Caki2 (cell line): ENCODE results near the gene COPG1. TPM values are rescaled to one million over a fixed set of nuclear protein-coding genes. Genes with fewer than 3 reads are reported as not detected.
A peak's percentile ranks its signal among the peaks of the same experiment; 100 is the strongest.

ENCODE experiments used
- DNase-seq: peaks from one replicate; pipeline ENCODE4 v3.0.0-alpha.2; 2015; ENCODE audit warnings: low read depth
- in situ Hi-C: cut with HindIII; loops from 2 replicates; pipeline ENCODE4 v1.10.0; 2016; ENCODE audit warnings: low sequenced_read_pairs, low pct_unique_long_range_greater_than_20kb, mixed read lengths
- total RNA-seq: library from RNA; depleted of rRNA; stranded (reverse); fragments of >200 nt; shearing (Covaris generic); gene quantifications from 2 replicates; pipeline ENCODE4 v1.2.3, GENCODE V29; 2014; ENCODE audit warnings: low replicate concordance

Gene COPG1
- total RNA-seq, 1 experiment from 2014 or later = 114 TPM

GRCh38 chr3:129266651-129267050 lies 17.2 kb downstream of the COPG1 start:
- no peak for DNase-seq
- in situ Hi-C loops = no loop called here

DNA sequence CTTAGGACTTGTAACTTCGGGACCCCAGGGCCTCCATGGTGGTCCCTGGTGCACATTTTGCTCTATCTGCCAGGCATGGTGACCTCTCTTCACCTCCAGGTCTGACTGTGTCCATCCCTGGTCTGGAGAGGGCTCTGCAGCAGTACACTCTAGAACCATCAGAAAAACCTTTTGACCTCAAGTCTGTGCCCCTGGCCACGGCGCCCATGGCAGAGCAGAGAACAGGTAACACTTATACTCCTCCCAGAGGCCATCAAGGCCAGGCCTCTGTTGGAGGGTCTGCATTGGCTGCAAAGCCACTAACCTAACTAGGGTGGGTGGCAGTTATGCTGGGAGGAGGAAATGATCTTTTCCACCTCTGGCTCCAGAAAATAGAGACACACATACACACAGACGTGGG lies 19.0 kb downstream of the COPG1 start:
- in situ Hi-C loops = no loop called here

GRCh38 chr3:129271674-129272073 lies 22.3 kb downstream of the COPG1 start:
- in situ Hi-C loops = no loop called here

More for the DNA sequence above, 19.0 kb downstream of the COPG1 start:
- no peak for DNase-seq

GRCh38 chr3:129276385-129276784 lies 27.0 kb downstream of the COPG1 start:
- in situ Hi-C loops = no loop called here
- DNase-seq = no peak

More at GRCh38 chr3:129271674-129272073, 22.3 kb downstream of the COPG1 start:
- no peak for DNase-seq

DNA sequence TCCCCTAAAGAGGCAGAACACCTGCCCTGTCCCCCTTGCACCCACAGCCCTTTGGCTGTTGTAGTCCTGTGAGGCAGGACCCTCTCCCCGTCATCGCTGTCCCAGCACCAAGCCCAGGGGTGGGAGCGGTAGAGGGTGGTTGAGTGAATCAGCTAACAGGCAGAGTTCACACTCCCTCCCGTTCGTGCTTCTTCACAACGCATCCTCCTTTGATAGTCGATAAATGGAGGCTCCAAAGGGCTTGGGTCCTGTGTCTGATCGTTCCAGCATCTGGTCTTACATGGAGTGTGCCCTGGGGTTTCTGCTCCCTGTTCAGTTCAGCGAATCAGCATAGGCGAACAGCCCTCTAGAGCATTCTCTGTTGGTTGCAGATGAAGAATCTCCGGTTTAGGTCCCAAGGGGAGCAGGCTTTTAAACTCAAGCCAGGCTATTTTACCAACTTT lies 28.4 kb downstream of the COPG1 start:
- in situ Hi-C loops = no loop called here
- no peak for DNase-seq

- in situ Hi-C loops = no loop called here
These were observed 29.1 kb downstream of the COPG1 start, which contains the start of gene HMCES for GRCh38 chr3:129278439-129278965. Gene HMCES, plus strand, starts transcription at chr3:129278870. Its CDS starts 863 bp downstream, at chr3:129279733.

GRCh38 chr3:129278966-129279906 lies 29.8 kb downstream of the COPG1 start:
- in situ Hi-C loops = no loop called here
- DNase-seq = peak; percentile 42

More at GRCh38 chr3:129278439-129278965, 29.1 kb downstream of the COPG1 start, which contains the start of gene HMCES:
- DNase-seq = peak; percentile 76

GRCh38 chr3:129280183-129280582 lies 30.8 kb downstream of the COPG1 start:
- DNase-seq = no peak
- in situ Hi-C loops = no loop called here

DNA sequence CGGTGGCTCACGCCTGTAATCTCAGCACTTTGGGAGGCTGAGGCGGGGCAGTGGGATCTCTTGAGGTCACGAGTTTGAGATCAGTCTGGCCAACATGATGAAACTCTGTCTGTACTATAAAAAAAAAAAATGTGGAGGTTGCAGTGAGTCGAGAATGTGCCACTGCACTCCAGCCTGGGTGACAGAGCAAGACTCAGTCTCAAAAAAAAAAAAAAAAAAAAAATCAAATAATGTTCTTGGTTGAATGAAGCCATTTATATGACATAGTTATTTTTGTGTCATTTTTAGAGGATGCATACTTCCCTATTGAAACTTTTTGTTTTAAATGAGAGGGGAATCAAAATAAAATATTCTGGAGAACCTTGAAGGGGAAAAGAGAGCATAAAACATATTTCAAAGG lies 32.3 kb downstream of the COPG1 start:
- DNase-seq = no peak
- in situ Hi-C loops = no loop called here

DNA sequence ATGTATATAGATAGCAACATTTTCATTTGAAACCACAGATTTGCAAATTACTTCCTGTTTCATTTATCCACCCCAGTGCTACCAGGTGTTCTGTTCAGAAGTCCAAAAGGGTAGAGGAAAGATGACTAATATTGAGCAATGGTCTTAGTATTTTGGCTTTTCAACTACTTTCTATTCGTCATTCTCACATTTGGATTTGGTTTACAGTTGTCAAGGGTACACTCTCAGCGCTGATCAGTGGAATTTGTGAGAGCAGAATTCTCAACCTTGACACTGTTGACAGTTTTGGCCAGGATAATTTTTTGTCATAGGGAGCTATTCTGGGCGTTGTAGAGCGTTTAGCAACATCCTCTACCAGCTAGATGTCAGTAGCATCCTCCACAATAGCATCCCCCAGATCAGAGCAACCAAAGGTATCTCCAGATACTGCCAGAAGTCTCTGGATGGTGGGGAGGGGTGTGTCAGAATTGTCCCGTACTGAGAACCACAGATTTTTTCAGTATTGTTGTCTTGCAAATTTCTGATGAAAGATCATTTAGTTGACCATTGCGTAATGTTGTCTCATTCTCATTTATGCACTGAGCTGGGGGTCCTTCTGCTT lies 33.4 kb downstream of the COPG1 start:
- in situ Hi-C loops = no loop called here

GRCh38 chr3:129286081-129286480 lies 36.7 kb downstream of the COPG1 start:
- in situ Hi-C loops = no loop called here
- no peak for DNase-seq

More for the DNA sequence above, 33.4 kb downstream of the COPG1 start:
- no peak for DNase-seq

DNA sequence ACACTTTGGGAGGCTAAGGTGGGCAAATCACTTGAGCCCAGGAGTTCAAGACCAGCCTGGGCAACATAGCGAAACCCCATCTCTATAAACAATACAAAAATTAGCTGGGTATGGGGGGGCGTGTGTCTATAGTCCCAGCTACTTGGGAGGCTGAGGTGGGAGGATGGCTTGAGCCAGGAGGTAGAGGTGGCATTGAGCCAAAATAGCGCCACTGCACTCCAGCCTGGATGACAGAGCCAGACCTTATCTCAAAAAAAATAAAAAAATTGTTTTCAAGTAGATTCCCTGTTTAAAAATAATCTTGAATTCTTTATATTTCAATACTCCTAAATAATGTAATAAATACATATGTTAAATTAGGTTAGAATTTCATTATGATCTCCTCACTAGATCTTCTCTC lies 39.0 kb downstream of the COPG1 start:
- no peak for DNase-seq
- in situ Hi-C loops = no loop called here

GRCh38 chr3:129289201-129289921 lies 40.0 kb downstream of the COPG1 start:
- in situ Hi-C loops = no loop called here
- DNase-seq = no peak

DNA sequence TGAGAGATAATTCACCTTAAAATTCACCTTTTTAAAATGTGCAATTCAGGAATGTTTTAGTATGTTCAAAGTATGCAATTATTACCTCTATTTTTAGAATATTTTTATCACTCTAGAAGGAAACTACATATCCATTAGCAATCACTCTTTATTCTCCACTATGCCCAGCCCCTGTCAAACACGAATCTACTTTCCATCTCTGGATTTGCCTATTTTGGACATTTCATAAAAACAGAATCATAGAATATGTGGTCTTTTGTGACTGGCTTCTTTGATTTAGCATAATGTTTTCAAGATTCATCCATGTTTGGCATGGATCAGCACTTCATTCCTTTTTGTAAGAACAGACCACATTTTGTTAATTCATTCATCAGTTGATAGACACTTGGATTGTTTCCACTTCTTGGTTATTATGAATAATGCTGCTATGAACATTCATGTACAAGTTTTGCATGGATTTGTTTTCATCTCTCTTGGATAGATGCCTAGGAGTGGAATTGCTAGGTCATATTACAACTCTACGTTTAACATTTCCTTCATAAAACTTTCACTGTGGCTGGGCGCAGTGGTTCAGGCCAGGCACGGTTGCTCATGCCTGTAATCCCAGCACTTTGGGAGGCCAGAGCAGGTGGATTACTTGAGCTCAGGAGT lies 42.0 kb downstream of the COPG1 start:
- in situ Hi-C loops = no loop called here
- DNase-seq = no peak

- in situ Hi-C loops = no loop called here
- no peak for DNase-seq
These were observed 45.9 kb downstream of the COPG1 start for GRCh38 chr3:129295286-129295685.

DNA sequence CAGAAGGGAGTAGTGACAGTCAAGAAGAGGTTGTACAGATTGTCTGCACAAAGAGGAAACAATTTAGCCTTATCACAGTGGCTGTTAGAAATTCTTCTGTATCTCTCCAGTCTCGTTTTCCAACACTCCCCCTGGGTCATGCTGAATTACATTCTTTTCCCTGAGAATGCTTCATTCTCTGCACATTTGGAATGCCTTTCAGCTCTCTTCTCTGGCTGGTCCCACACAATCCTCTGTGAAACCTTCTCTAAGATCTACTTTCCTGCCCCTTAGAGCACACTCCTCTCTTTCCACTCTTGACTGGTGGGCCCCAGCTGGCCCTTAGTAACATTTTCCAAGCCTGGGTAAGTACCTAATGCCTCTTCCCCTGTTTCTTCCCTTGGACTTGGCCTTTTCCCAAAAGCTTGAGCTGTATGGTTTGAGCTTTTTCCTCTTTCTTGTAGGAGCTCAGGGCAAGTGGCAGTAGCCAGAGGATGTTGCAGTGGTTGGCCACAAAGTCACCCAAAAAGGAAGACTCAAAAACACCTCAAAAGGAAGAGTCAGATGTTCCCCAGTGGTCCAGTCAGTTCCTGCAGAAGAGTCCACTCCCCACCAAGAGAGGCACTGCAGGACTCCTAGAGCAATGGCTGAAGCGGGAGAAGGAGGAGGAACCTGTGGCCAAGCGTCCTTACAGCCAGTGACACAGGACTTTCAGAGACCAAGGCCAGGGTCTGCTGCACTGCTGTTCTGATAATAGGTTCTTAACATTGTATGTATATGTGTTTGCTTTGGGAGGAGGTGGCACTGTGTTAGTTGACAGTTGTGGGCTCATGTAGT lies 54.9 kb downstream of the COPG1 start:
- in situ Hi-C loops = no loop called here
- no peak for DNase-seq

- no peak for DNase-seq
- in situ Hi-C loops = no loop called here
These were observed 55.5 kb downstream of the COPG1 start for GRCh38 chr3:129304962-129305222.
